Neuronal stem cell (in vitro differentiated cells): ENCODE data around the gene CENPO.

Experiments used
- DNase-seq: peaks from one replicate; pipeline ENCODE4 v3.0.0-alpha.2; 2013; ENCODE audit warnings: low spot score
- H2AFZ ChIP-seq: one replicate; pipeline ENCODE4 v1.6.1; 2013; ENCODE audit warnings: mild to moderate bottlenecking, low read length, inconsistent platforms
- H2AK5ac ChIP-seq: 2 replicates; pipeline ENCODE4 v1.6.1; 2013; ENCODE audit warnings: low read depth, mild to moderate bottlenecking, inconsistent platforms, low read length, moderate library complexity, mixed read lengths
- H2BK120ac ChIP-seq: 2 replicates; pipeline ENCODE4 v1.6.1; 2013; ENCODE audit warnings: low read depth, mild to moderate bottlenecking, inconsistent platforms, low read length, moderate library complexity, mixed read lengths
- H2BK12ac ChIP-seq: one replicate; pipeline ENCODE4 v1.6.1; 2013; ENCODE audit warnings: low read length, inconsistent platforms
- H2BK15ac ChIP-seq: 2 replicates; pipeline ENCODE4 v1.6.1; 2013; ENCODE audit warnings: mild to moderate bottlenecking, low read length, inconsistent platforms, mixed read lengths
- H2BK5ac ChIP-seq: one replicate; pipeline ENCODE4 v1.6.1; 2013; ENCODE audit warnings: inconsistent platforms, mild to moderate bottlenecking, low read length, moderate library complexity
- H3K14ac ChIP-seq: one replicate; pipeline ENCODE4 v1.6.1; 2013; ENCODE audit warnings: low read length, inconsistent platforms
- H3K18ac ChIP-seq: 2 replicates; pipeline ENCODE4 v1.6.1; 2013; ENCODE audit warnings: low read length, inconsistent platforms
- H3K23ac ChIP-seq: 2 replicates; pipeline ENCODE4 v1.6.1; 2013; ENCODE audit warnings: low read depth, mild to moderate bottlenecking, mixed read lengths, low read length, inconsistent platforms; ENCODE audit not compliant: poor library complexity
- H3K27ac ChIP-seq: replicated peaks from 3 replicates; pipeline ENCODE4 v1.5.1; 2013; ENCODE audit warnings: low read length, inconsistent platforms
- H3K27me3 ChIP-seq, 3 experiments: 2 replicates each; pipeline ENCODE4 v1.6.1; 2013; ENCODE audit warnings: low read length in 3 of 3, mild to moderate bottlenecking in 2 of 3, inconsistent platforms in 1 of 3, low read depth in 1 of 3, mixed read lengths in 1 of 3, moderate library complexity in 1 of 3; ENCODE audit not compliant: control insufficient read depth in 3 of 3, insufficient read depth in 3 of 3
- H3K36me3 ChIP-seq, 2 donors: replicated peaks in 1 of 2; 2 replicates each; pipeline ENCODE4 v1.6.1; 2013; ENCODE audit warnings: low read length in 2 of 2; ENCODE audit not compliant: control insufficient read depth in 2 of 2, insufficient read depth in 2 of 2
- H3K4ac ChIP-seq: 2 replicates; pipeline ENCODE4 v1.6.1; 2013; ENCODE audit warnings: inconsistent platforms, mild to moderate bottlenecking, low read length, moderate library complexity
- H3K4me1 ChIP-seq, 2 donors: 1 replicate in 1 of 2; 2 replicates in 1 of 2; pipeline ENCODE4 v1.6.1; 2013; ENCODE audit warnings: low read length in 2 of 2, low read depth in 1 of 2; ENCODE audit not compliant: control insufficient read depth in 2 of 2, insufficient read depth in 1 of 2
- H3K4me2 ChIP-seq: one replicate; pipeline ENCODE4 v1.6.1; 2013; ENCODE audit warnings: mild to moderate bottlenecking, low read length, inconsistent platforms; ENCODE audit not compliant: insufficient read depth, poor library complexity, severe bottlenecking
- H3K4me3 ChIP-seq, 2 donors: 2 replicates each; pipeline ENCODE4 v1.5.1; 2013; ENCODE audit warnings: low read length in 2 of 2, mild to moderate bottlenecking in 2 of 2, inconsistent platforms in 1 of 2, moderate library complexity in 1 of 2
- H3K79me1 ChIP-seq: one replicate; pipeline ENCODE4 v1.6.1; 2013; ENCODE audit warnings: low read depth, mild to moderate bottlenecking, inconsistent platforms, low read length, moderate library complexity
- H3K9ac ChIP-seq: one replicate; pipeline ENCODE4 v1.6.1; 2013; ENCODE audit warnings: mild to moderate bottlenecking, low read depth, low read length, inconsistent platforms; ENCODE audit not compliant: poor library complexity
- H3K9me3 ChIP-seq, 2 donors: replicated peaks in 1 of 2; 2 replicates each; pipeline versions ENCODE3 to v1.6.1; 2013; ENCODE audit warnings: low read length in 2 of 2, mild to moderate bottlenecking in 2 of 2, inconsistent platforms in 1 of 2, low read depth in 1 of 2, mixed read lengths in 1 of 2, moderate library complexity in 1 of 2; ENCODE audit not compliant: control insufficient read depth in 2 of 2, insufficient read depth in 1 of 2
- H4K8ac ChIP-seq: one replicate; pipeline ENCODE4 v1.6.1; 2013; ENCODE audit warnings: low read depth, mild to moderate bottlenecking, inconsistent platforms, low read length, moderate library complexity
- H4K91ac ChIP-seq: one replicate; pipeline ENCODE4 v1.6.1; 2013; ENCODE audit warnings: low read length, low read depth, mild to moderate bottlenecking, inconsistent platforms; ENCODE audit not compliant: poor library complexity
- WGBS, 2 donors: extraction: QIAGEN DNeasy Blood & Tissue Kit; methylation state at CpG; one replicate each; pipeline ENCODE4 v1.1.7; 2013; ENCODE audit warnings: missing lambda C conversion rate in 2 of 2, mixed read lengths in 1 of 2; ENCODE audit not compliant: insufficient read length in 2 of 2, insufficient replicate concordance in 1 of 2; ENCODE audit errors: extremely low coverage in 2 of 2; 5-methylcytosine and 5-hydroxymethylcytosine counted together

Gene CENPO

DNA sequence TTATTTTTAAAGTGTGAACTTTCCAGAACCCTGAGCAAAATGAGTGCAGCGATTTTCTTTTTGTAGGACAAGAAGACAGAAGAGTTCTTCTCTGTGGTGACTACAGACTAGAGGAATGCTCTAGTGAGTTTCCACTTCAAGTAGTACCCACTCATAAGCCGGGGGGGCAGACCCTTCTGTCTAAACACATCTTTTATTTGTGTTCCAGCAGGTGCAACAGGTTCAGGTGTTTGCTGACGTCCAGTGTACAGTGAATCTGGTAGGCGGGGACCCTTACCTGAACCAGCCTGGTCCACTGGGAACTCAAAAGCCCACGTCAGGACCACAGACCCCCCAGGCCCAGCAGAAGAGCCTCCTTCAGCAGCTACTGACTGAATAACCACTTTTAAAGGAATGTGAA is 25.2 kb upstream of the CENPO start:
- Histone ChIP-seq H3K18ac (no peak overlapping the region), H3K4me2 (no peak overlapping the region), H4K91ac (no peak overlapping the region), H2BK12ac (no peak overlapping the region), H4K8ac (no peak overlapping the region), H2BK5ac (no peak overlapping the region), H3K27ac (no peak overlapping the region), H2AFZ (no peak overlapping the region), H2BK15ac (no peak overlapping the region), H3K4ac (no peak overlapping the region), H3K4me1 (no peaks in the 10 kb centered on the region), H3K14ac (no peak overlapping the region), H3K4me3 (no peak overlapping the region), H2BK120ac (no peak overlapping the region), H3K79me1 (no peaks in the 10 kb centered on the region), H2AK5ac (no peak overlapping the region), H3K9ac (no peak overlapping the region), H3K9me3 (peaks cover 2 to 11% of the 10 kb centered on the region in 2 donors), H3K36me3 (peaks cover 7 to 47% of the 10 kb centered on the region in 2 donors), H3K27me3 (no peaks in the 10 kb centered on the region), H3K23ac (no peak overlapping the region)
- no CpG with 5 or more reads among the region's 5 CpGs for WGBS, 2 donors
- no peak for DNase-seq

DNA sequence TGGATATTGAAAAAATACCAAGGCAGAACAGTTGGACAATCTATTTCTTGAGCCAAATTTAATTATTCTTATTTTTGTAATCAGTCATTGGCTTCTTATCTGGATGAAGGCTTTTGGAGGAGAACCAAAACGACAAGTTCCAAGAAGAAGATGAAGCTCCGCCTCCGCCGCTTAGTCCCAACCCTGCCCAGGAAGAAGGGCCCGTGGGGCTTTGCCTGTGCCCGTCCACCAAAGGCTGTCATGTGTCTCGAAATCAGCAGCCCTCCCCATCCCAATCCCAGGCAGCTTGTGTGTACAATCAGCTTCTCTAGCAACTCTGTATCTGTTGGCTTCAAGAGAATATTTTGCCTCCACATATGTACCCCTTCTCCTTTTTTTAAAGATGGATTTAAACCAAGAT is 24.6 kb upstream of the CENPO start:
- Histone ChIP-seq H2BK5ac (no peak overlapping the region), H3K18ac (no peak overlapping the region), H3K4me2 (no peak overlapping the region), H2AFZ (no peak overlapping the region), H3K79me1 (no peaks in the 10 kb centered on the region), H2BK12ac (no peak overlapping the region), H3K9me3 (peaks cover 2 to 11% of the 10 kb centered on the region in 2 donors), H2BK15ac (no peak overlapping the region), H4K91ac (no peak overlapping the region), H3K4me3 (no peak overlapping the region), H3K4ac (no peak overlapping the region), H4K8ac (no peak overlapping the region), H3K9ac (no peak overlapping the region), H3K14ac (no peak overlapping the region), H2AK5ac (no peak overlapping the region), H3K36me3 (peaks cover 7 to 45% of the 10 kb centered on the region in 2 donors), H3K4me1 (peaks cover 0 to under 1% of the 10 kb centered on the region in 2 donors), H2BK120ac (no peak overlapping the region), H3K27me3 (no peaks in the 10 kb centered on the region), H3K27ac (no peak overlapping the region), H3K23ac (no peak overlapping the region)
- no peak for DNase-seq
- WGBS, 2 donors: no CpG with 5 or more reads among the region's 7 CpGs

DNA sequence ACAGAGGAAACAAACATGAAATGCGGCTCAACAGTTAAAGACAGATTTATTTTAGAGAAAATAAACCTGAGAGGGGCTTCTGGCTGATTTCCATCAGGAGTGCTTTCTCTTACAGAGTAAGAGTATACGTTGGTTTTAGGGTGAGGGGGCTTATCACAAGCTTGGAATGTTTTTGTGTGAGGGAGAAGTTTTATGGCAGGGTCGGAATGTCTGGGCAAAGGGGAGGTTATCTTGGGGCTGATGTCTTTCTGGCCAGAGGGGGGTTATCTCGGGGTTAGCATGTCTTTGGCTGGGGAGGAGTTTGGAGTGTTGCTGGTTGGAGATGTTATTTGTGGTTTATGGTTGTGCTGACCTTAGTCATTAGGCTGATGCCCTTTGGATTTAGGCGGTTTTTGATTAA is 22.2 kb upstream of the CENPO start:
- no peak for DNase-seq
- Histone ChIP-seq H3K23ac (no peak overlapping the region), H3K27me3 (no peaks in the 10 kb centered on the region), H2BK120ac (no peak overlapping the region), H3K9ac (no peak overlapping the region), H3K27ac (no peak overlapping the region), H3K4ac (no peak overlapping the region), H3K36me3 (peaks cover 5 to 34% of the 10 kb centered on the region in 2 donors), H2AK5ac (no peak overlapping the region), H2AFZ (no peak overlapping the region), H4K8ac (no peak overlapping the region), H3K79me1 (no peaks in the 10 kb centered on the region), H2BK5ac (no peak overlapping the region), H3K14ac (no peak overlapping the region), H2BK12ac (no peak overlapping the region), H3K4me1 (peaks cover 0 to 1% of the 10 kb centered on the region in 2 donors), H2BK15ac (no peak overlapping the region), H4K91ac (no peak overlapping the region), H3K18ac (no peak overlapping the region), H3K9me3 (peaks cover 2 to 11% of the 10 kb centered on the region in 2 donors), H3K4me2 (no peak overlapping the region), H3K4me3 (no peak overlapping the region)
- WGBS, 2 donors: no CpG with 5 or more reads among the region's 5 CpGs

DNA sequence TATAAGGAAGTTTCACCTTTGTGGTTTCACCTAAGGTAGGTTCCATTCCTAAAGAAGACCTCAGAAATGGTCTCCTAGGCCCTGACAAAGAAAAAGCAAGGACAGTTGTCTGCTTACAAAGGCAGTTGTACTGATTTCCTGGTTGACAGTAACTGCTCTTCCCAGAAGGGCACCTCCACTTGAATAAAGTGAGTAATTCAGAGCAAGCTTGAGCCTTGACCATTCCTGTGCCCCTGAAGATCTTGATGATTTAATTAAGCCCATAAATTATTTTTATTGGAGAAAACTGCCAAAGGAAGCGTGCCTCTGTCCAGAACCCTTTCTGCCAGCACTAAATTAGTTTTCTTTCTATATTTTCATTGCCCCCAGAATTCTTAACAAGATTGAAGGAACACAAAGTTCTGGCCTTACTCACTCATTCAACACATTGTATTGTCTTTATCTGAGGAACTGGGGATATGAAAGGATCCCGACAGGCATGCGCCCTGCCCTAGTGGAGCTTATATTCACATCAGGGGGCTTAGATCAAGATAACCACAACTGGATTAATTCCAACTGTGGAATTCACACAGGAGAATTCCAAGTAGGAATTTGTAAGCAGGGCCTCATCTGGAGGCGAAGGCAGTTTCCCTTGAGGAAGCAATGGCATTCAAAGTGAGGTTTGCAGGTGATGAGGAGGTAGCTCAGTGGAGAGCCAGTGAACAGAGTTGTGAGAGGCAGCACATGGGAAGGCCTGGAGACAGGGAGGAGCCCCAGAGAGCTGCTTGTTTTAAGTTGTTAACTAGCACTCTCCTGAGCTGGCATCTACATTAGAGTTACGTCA is 21.2 kb upstream of the CENPO start:
- peaks cover 2 to 11% of the 10 kb centered on the region in 2 donors for H3K9me3 ChIP-seq
- H4K91ac ChIP-seq: no peak overlapping the region
- H3K14ac ChIP-seq: no peak overlapping the region
- DNase-seq: no peak
- H3K36me3 ChIP-seq: peaks cover 5 to 34% of the 10 kb centered on the region in 2 donors
- no peak overlapping the region for H3K4ac ChIP-seq
- no peak overlapping the region for H3K9ac ChIP-seq
- H3K4me3 ChIP-seq: no peak overlapping the region
- no peak overlapping the region for H4K8ac ChIP-seq
- no peak overlapping the region for H2AFZ ChIP-seq
- H3K4me1 ChIP-seq: peaks cover 0 to 1% of the 10 kb centered on the region in 2 donors
- no CpG with 5 or more reads among the region's 5 CpGs for WGBS, 2 donors
- no peak overlapping the region for H3K27ac ChIP-seq
- no peak overlapping the region for H2BK12ac ChIP-seq
- H3K27me3 ChIP-seq: no peaks in the 10 kb centered on the region
- H3K4me2 ChIP-seq: no peak overlapping the region
- H2BK5ac ChIP-seq: no peak overlapping the region
- no peak overlapping the region for H3K23ac ChIP-seq
- no peak overlapping the region for H3K18ac ChIP-seq
- no peak overlapping the region for H2BK120ac ChIP-seq
- H2AK5ac ChIP-seq: no peak overlapping the region
- no peaks in the 10 kb centered on the region for H3K79me1 ChIP-seq
- no peak overlapping the region for H2BK15ac ChIP-seq
